Posterior cingulate gyrus (tissue), 11 donors: Measurements from ENCODE around the gene SETD1B.

Experiments
- DNase-seq, 10 donors: peaks; one replicate each; pipeline versions ENCODE4 v3.0.0 to v3.0.0-alpha.2; 2020 to 2021; ENCODE audit warnings: mixed read lengths in 3 of 10
- intact Hi-C: fragments of 100-400 bp; cut with DNase I; formaldehyde crosslinking; loops from one replicate; pipeline ENCODE4 v1.15.1; 2023

Gene SETD1B

GRCh38 chr12:121805171-121806008 lies 1.6 kb downstream of the SETD1B start:
- intact Hi-C loops, result no loop called here
- peak in 1 of 10 donors; percentile 74 for DNase-seq

GRCh38 chr12:121806009-121806545 lies 2.3 kb downstream of the SETD1B start:
- DNase-seq, result peak in 1 of 10 donors; percentile 62
- intact Hi-C loops, result no loop called here

DNA sequence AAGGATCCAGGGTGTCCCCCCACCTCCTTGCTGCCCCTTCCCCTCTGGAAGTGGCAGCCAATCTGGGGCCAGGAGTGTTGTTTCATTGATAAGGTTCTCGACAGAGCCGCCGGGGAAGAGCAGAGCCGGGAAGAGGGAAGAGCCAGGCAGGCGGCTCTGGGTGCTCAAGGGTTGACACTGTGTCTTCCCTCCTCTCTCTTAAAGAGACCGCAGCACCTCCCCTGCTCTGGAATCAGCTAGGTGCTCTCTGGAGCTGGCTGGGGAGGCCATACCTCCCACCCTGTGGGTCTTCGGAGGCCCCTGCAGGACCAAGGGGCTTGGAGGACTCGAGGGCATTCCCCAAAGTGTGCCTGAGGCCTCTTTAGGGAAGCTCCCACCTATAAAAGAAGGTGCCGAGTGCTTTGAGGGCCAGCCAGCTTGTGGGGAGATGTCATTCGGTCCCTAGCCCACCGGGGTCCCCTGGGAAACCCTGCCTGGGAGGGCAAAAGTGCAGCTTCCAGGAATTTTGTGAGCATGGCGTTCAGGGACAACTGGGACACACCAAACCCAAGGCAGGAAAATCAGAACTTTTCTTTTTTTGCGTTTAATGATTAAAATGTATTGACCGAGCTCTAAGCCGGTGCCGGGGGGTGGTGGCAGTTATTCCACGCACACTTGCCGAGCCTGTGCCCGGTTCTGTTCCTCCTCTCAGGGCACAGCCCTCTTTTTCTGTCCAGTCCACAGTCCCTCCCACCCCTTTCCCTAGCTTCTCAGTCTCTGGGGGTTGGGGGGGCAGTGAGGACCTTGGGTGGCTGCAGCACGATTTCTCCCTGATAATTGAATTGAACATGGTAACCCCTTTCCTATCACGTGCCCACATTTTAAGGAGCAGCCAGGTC lies 3.0 kb downstream of the SETD1B start:
- intact Hi-C loops, result no loop called here
- peak in 1 of 10 donors; percentile 84 for DNase-seq

- intact Hi-C loops, result no loop called here
- DNase-seq, result peak in 1 of 10 donors; percentile 53
Observed at GRCh38 chr12:121807642-121808347, 4.0 kb downstream of the SETD1B start.

GRCh38 chr12:121808623-121809022 lies 4.8 kb downstream of the SETD1B start:
- DNase-seq, result peak in 3 of 10 donors; percentile 7 to 64 (median 63)
- intact Hi-C loops, result no loop called here

GRCh38 chr12:121809712-121810116 lies 5.9 kb downstream of the SETD1B start:
- peak in 2 of 10 donors; percentile 67 to 81 for DNase-seq
- intact Hi-C loops, result loop anchor here (5.0 kb wide), 1 partner anchor 32 kb away; no protein-coding TSS in a partner anchor

GRCh38 chr12:121810234-121810817 lies 6.5 kb downstream of the SETD1B start:
- intact Hi-C loops, result loop anchor here (5.0 kb wide), 1 partner anchor 33 kb away; no protein-coding TSS in a partner anchor

GRCh38 chr12:121810833-121811433 lies 7.1 kb downstream of the SETD1B start:
- intact Hi-C loops, result loop anchor here (5.0 kb wide), 1 partner anchor 34 kb away; no protein-coding TSS in a partner anchor
- peak in 1 of 10 donors; percentile 3 for DNase-seq

More at GRCh38 chr12:121810234-121810817, 6.5 kb downstream of the SETD1B start:
- DNase-seq, result peak in 3 of 10 donors; percentile 21 to 82 (median 71)

- DNase-seq, result peak in 8 of 10 donors; percentile 58 to 95 (median 74)
- intact Hi-C loops, result loop anchor here (1.0 to 5.0 kb wide), 2 partner anchors 16 to 34 kb away; no protein-coding TSS in a partner anchor
Observed at GRCh38 chr12:121811434-121812319, 7.9 kb downstream of the SETD1B start.

DNA sequence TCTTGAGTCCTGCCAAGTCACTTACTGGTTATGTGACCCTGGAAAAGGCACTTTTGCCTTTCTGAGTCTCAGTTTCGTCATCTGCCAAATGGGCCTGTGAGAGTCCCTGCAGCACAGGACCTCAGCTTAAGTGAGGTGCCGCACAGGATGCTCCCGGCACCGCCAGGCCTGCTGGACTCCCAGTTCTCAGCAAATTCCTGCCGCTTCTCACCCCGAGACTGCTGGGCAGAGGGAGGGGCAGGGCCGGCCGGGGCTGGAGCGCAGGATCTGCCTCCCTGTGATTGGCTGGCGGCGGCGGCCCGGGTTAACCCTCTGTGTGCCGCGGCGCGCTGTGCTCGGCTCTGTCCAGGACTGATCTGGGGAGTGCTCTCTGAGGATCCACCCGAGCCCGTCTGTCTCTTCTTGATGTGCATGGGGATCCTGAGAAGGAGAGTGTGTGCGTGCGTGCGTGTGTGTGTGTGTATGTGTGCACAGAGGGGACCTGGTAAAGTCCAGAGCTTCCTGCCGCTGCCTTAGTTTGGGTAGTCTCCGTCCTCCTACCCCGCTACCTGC lies 8.6 kb downstream of the SETD1B start:
- intact Hi-C loops, result loop anchor here (1.0 to 5.0 kb wide), 2 partner anchors 17 to 35 kb away; no protein-coding TSS in a partner anchor
- DNase-seq, result peak in 9 of 10 donors; percentile 63 to 96 (median 76)

DNA sequence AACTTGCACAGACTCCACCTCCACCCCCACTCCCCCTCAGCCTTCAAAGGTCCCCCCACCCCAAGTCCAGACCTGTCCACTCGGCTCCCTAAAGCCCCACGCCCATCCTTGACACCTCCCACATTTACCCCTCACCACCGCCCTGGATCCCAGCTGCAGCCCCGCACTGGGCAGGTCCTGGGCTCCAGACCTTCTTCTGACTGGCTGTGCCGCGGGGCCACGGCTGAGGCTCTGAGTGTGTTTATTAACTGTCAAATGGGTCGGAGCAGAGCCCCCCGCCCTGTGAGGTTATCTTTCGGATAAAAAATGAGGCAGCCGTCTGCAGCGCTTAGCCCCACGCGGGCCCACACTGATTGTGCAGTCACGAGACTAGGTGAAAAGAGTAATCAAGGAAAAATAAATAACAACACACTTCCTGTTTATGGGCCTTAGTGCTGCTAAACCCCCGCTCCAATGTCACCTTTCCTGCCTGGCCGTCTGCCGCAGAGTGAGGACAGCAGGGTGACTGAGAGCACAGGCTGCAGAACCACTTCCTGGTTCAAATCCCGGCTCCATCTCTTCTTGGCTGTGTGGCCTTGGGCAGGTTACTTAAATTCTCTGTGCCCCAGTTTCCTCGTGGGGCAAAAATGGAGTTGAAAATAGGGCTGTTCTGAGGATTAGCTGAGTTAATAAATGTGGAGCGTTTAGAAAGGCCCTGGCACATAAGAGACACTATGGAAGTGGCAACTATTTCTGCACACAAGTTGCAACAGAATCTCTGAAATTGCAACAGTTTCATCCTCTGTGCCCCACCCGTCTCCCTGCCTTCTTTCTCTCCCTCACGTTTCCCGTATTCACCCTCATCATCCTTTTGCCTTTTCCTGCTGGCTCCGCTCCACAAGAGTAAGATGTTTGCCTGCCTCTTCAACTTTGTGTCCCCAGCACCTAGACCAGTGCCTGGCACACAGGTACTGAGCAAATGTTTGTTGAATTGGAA lies 9.4 kb downstream of the SETD1B start:
- DNase-seq, result peak in 3 of 10 donors; percentile 19 to 75 (median 71)
- intact Hi-C loops, result loop anchor here (1.0 to 5.0 kb wide), 2 partner anchors 18 to 36 kb away; no protein-coding TSS in a partner anchor

DNA sequence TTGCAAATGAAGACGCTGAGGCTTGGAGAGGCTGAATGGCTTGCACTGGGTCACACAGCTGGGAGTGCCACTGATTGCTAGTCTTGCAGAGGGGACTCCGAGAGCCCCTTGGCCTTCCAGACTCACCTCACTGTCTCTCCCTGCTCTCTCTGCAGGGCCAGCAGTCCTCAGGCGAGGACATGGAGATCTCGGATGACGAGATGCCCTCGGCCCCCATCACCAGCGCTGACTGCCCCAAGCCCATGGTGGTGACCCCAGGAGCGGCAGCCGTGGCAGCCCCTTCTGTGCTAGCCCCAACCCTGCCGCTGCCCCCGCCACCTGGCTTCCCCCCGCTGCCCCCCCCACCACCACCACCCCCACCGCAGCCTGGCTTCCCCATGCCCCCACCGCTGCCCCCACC lies 10.1 kb downstream of the SETD1B start:
- intact Hi-C loops, result loop anchor here (5.0 kb wide), 1 partner anchor 37 kb away; no protein-coding TSS in a partner anchor
- DNase-seq, result peak in 2 of 10 donors; percentile 27 to 53

DNA sequence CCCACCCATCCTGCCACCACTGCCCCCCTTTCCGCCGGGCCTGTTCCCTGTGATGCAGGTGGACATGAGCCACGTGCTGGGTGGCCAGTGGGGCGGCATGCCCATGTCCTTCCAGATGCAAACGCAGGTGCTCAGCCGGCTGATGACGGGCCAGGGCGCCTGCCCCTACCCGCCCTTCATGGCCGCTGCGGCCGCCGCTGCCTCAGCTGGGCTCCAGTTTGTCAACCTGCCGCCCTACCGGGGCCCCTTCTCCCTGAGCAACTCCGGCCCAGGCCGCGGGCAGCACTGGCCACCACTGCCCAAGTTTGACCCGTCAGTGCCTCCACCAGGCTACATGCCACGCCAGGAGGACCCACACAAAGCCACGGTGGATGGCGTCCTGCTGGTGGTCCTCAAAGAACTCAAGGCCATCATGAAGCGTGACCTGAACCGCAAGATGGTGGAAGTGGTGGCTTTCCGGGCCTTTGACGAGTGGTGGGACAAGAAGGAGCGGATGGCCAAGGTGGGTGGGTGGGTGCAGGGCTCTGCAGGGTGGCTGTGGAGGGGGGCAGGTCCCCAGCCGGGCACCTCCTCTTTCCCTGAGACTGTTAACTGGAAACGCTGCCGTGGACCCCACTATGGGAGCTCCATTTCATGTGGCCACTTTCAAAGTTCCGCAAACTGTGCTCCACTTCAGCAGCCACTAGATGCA lies 10.8 kb downstream of the SETD1B start:
- intact Hi-C loops, result loop anchor here (5.0 kb wide), 1 partner anchor 37 kb away; no protein-coding TSS in a partner anchor
- peak in 3 of 10 donors; percentile 25 to 71 (median 63) for DNase-seq

- intact Hi-C loops, result no loop called here
- DNase-seq, result peak in 1 of 10 donors; percentile 4
Observed at GRCh38 chr12:121815263-121815662, 11.5 kb downstream of the SETD1B start.

GRCh38 chr12:121816925-121817647 lies 13.3 kb downstream of the SETD1B start:
- peak in 2 of 10 donors; percentile 61 for DNase-seq
- intact Hi-C loops, result no loop called here
